ENCODE results near the gene ZNF19. TPM values are rescaled to one million over a fixed set of nuclear protein-coding genes. Genes with fewer than 3 reads are reported as not detected.

ZNF19 gene
- total and polyA plus RNA-seq, 2 of the 8 experiments (the other 6 are each of a cell fraction or from before 2014, with no cell fraction given): 1.5 to 3.5 TPM

- TF ChIP-seq JUN (IDR thresholded peaks at IDR 0.05; ENCODE audit: low read depth, low read length) (no peak), PHF8 (conservative IDR thresholded peaks at IDR 0.05; ENCODE audit: low read depth, low read length) (no peak), HDAC2 (IDR thresholded peaks at IDR 0.05; ENCODE audit: borderline replicate concordance in 1 of 2, low read depth in 2 of 2, low read length in 2 of 2) (no peak), GTF2F1 (IDR thresholded peaks at IDR 0.05; ENCODE audit: borderline replicate concordance, low read depth, low read length) (no peak), TAF7 (optimal IDR thresholded peaks at IDR 0.05; ENCODE audit: borderline replicate concordance, low read depth, low read length) (no peak), EZH2 (IDR thresholded peaks at IDR 0.05; ENCODE audit: low read depth, low read length, severe bottlenecking) (no peak), SUZ12 (IDR thresholded peaks at IDR 0.05; ENCODE audit: low read length) (no peak), SIN3A (conservative IDR thresholded peaks at IDR 0.05 in 1 of 2, IDR thresholded peaks at IDR 0.05 in 1 of 2; ENCODE audit: low read depth in 1 of 2, low read length in 2 of 2) (no peak)
- Histone ChIP-seq H2BK15ac (ENCODE audit: low read length) (no peak overlapping the region), H4K91ac (replicated peaks; ENCODE audit: insufficient read length, low read length) (no peak overlapping the region), H3K9me3 (ENCODE audit: insufficient read depth in 2 of 2, low read depth in 1 of 2, low read length in 1 of 2) (no peaks in the 10 kb centered on the region), H3K23me2 (ENCODE audit: low read depth, low read length) (peaks cover 5% of the 10 kb centered on the region; the same call in 1 of the 2 replicates), H2BK20ac (ENCODE audit: low read length) (no peak overlapping the region), H3K79me1 (ENCODE audit: low read depth, low read length) (peaks cover under 1% of the 10 kb centered on the region; the same call in 1 of the 2 replicates), H3K4me2 (ENCODE audit: insufficient read depth in 1 of 2, low read depth in 2 of 2, low read length in 2 of 2) (no peak overlapping the region), H2BK120ac (replicated peaks; ENCODE audit: low read depth, low read length) (no peak overlapping the region), H3K9ac (replicated peaks in 1 of 4; ENCODE audit: extremely low read depth in 1 of 4, low read depth in 3 of 4, low read length in 3 of 4) (no peak overlapping the region), H3K27me3 (replicated peaks in 1 of 4; ENCODE audit: control insufficient read depth in 3 of 4, extremely low read depth in 1 of 4, insufficient read depth in 3 of 4, low read length in 3 of 4) (peaks cover 0 to 13% (median 5%) of the 10 kb centered on the region in 4 experiments; a peak in 4 of 7 replicates), H4K5ac (ENCODE audit: insufficient read length, low read depth, low read length) (no peak overlapping the region), H2BK12ac (ENCODE audit: low read depth, low read length) (no peak overlapping the region), H3K14ac (ENCODE audit: insufficient read length) (no peak overlapping the region), H3K23ac (ENCODE audit: insufficient read length) (no peak overlapping the region), H4K8ac (ENCODE audit: extremely low read depth, insufficient read depth, low read length) (no peak overlapping the region), H3K36me3 (ENCODE audit: control insufficient read depth in 2 of 4, insufficient read depth in 4 of 4, low read length in 3 of 4) (no peaks in the 10 kb centered on the region), H2BK5ac (ENCODE audit: low read depth, low read length) (no peak overlapping the region), H3K79me2 (ENCODE audit: control insufficient read depth in 1 of 2, insufficient read depth in 2 of 2, low read length in 2 of 2) (no peaks in the 10 kb centered on the region), H2AK5ac (ENCODE audit: low read depth, low read length) (no peak overlapping the region), H2AFZ (ENCODE audit: low read length) (no peak overlapping the region), H3K27ac (ENCODE audit: low read depth, low read length) (no peak overlapping the region), H3K56ac (replicated peaks; ENCODE audit: insufficient read length, low read depth, low read length) (no peak overlapping the region), H4K20me1 (replicated peaks in 1 of 2; ENCODE audit: control insufficient read depth in 1 of 2, insufficient read depth in 2 of 2, low read length in 2 of 2) (peaks cover 0 to 3% of the 10 kb centered on the region in 2 experiments), H3K4me1 (replicated peaks in 1 of 4; ENCODE audit: control insufficient read depth in 3 of 4, insufficient read depth in 4 of 4, low read length in 3 of 4) (peaks cover 0 to 5% (median 3%) of the 10 kb centered on the region in 4 experiments; a peak in 5 of 7 replicates), H3K4me3 (ENCODE audit: extremely low read depth in 1 of 4, insufficient read depth in 2 of 4, low read depth in 3 of 4, low read length in 4 of 4) (no peak overlapping the region), H3K18ac (ENCODE audit: extremely low read depth, low read length) (no peak overlapping the region), H3K4ac (replicated peaks; ENCODE audit: insufficient read length, low read depth, low read length) (no peak overlapping the region)
- ChIA-PET POLR2A (ENCODE audit: partially characterized antibody) (no interaction called here), CTCF (ENCODE audit: partially characterized antibody) (interaction anchor here (0.7 to 7.8 kb wide), 8 partner anchors 12 to 129 kb away, joined by 3 to 99 read pairs (median 4); partner anchors contain the start of gene CHST4)
- no peak for DNase-seq (ENCODE audit: low read depth in 1 of 2, low spot score in 2 of 2)
- WGBS, 2 experiments (ENCODE audit: extremely low coverage in 1 of 2, insufficient coverage in 1 of 2, insufficient read length in 1 of 2, insufficient replicate concordance in 2 of 2, low coverage in 1 of 2, low lambda C conversion rate in 2 of 2, missing lambda C conversion rate in 1 of 2): 74% methylated on average over 6 of the region's 7 CpGs; no CpG with 5 or more reads in 1 of the 2 experiments
- FAIRE-seq: no peak
Observed at GRCh38 chr16:71423865-71424264, 65.3 kb downstream of the ZNF19 start.

Measured in H1 (cell line).